SK-N-SH (cell line): ENCODE results near the gene PRKCH. TPM values are rescaled to one million over a fixed set of nuclear protein-coding genes. Genes with fewer than 3 reads are reported as not detected.

ENCODE experiments used
- CTCF ChIA-PET: fragments of 300-600, 350-600 bp; formaldehyde crosslinking; extraction: SDS; loops from one replicate; lab custom pipeline; 2021; lab: Yijun Ruan, JAX
- POLR2A ChIA-PET: fragments of 350-600 bp; sonication (Branson Sonifier 250); formaldehyde crosslinking; extraction: SDS; loops from one replicate; lab custom pipeline; 2020; ENCODE audit warnings: antibody characterized with exemption, inconsistent platforms; lab: Yijun Ruan, JAX
- DNase-seq: peaks from one replicate; pipeline ENCODE4 v3.0.0; 2012
- H2AFZ ChIP-seq: fragments of 200-600 bp; sonication (generic); 2 replicates; pipeline ENCODE4 v1.8.1; 2016; ENCODE audit warnings: antibody characterized with exemption, mild to moderate bottlenecking, low read depth
- H3F3A ChIP-seq: fragments of 200-600 bp; sonication (generic); replicated peaks from 2 replicates; pipeline ENCODE3; 2016; ENCODE audit warnings: antibody characterized with exemption, mild to moderate bottlenecking; ENCODE audit not compliant: insufficient read depth
- H3K27ac ChIP-seq, 2 experiments: fragments of 200-500 bp in 1 of 2; fragments of 200-600 bp in 1 of 2; sonication (Bioruptor generic) in 1 of 2; sonication (generic), shearing (Covaris generic) in 1 of 2; 2 replicates each; pipeline versions ENCODE4 v1.5.1 to v1.6.1; 2014 to 2016; ENCODE audit warnings: low read depth in 2 of 2, inconsistent platforms in 1 of 2, low read length in 1 of 2, mild to moderate bottlenecking in 1 of 2, mixed read lengths in 1 of 2
- H3K27me3 ChIP-seq: fragments of 200-600 bp; sonication (generic), shearing (Covaris generic); 2 replicates; pipeline ENCODE4 v1.6.1; 2016; ENCODE audit warnings: mixed run types; ENCODE audit not compliant: insufficient read depth
- H3K36me3 ChIP-seq, 2 experiments: fragments of 200-500 bp in 1 of 2; fragments of 200-600 bp in 1 of 2; sonication (Bioruptor generic) in 1 of 2; sonication (generic) in 1 of 2; replicated peaks in 1 of 2; 2 replicates each; pipeline versions ENCODE3 to v1.5.1; 2014 to 2016; ENCODE audit warnings: low read length in 1 of 2, mild to moderate bottlenecking in 1 of 2; ENCODE audit not compliant: insufficient read depth in 2 of 2, control insufficient read depth in 1 of 2
- H3K4me1 ChIP-seq, 2 experiments: fragments of 200-500 bp in 1 of 2; fragments of 200-600 bp in 1 of 2; sonication (Bioruptor generic) in 1 of 2; sonication (generic), shearing (Covaris generic) in 1 of 2; 2 replicates each; pipeline versions ENCODE4 v1.5.1 to v1.6.1; 2014 to 2016; ENCODE audit warnings: low read depth in 1 of 2, low read length in 1 of 2, mixed run types in 1 of 2; ENCODE audit not compliant: insufficient read depth in 2 of 2, control insufficient read depth in 1 of 2
- H3K4me2 ChIP-seq: fragments of 200-600 bp; sonication (generic), shearing (Covaris generic); 2 replicates; pipeline ENCODE4 v1.6.1; 2017; ENCODE audit warnings: mixed run types
- H3K4me3 ChIP-seq, 2 experiments: fragments of 200-500 bp in 1 of 2; fragments of 200-600 bp in 1 of 2; sonication (Bioruptor generic) in 1 of 2; sonication (generic), shearing (Covaris generic) in 1 of 2; 2 replicates each; pipeline versions ENCODE4 v1.5.1 to v1.8.1; 2014 to 2016; ENCODE audit warnings: low read depth in 2 of 2, inconsistent platforms in 1 of 2, low read length in 1 of 2, mild to moderate bottlenecking in 1 of 2, mixed read lengths in 1 of 2, moderate library complexity in 1 of 2
- H3K79me2 ChIP-seq: fragments of 200-600 bp; sonication (generic); 2 replicates; pipeline ENCODE4 v1.8.1; 2017; ENCODE audit warnings: mild to moderate bottlenecking; ENCODE audit not compliant: insufficient read depth
- H3K9ac ChIP-seq: fragments of 200-600 bp; sonication (generic); 2 replicates; pipeline ENCODE4 v1.6.1; 2017; ENCODE audit warnings: mixed run types
- H3K9me2 ChIP-seq: fragments of 200-600 bp; sonication (generic); 2 replicates; pipeline ENCODE4 v1.6.1; 2017; ENCODE audit warnings: mixed run types
- H3K9me3 ChIP-seq: fragments of 200-600 bp; sonication (generic); 2 replicates; pipeline ENCODE4 v1.6.1; 2017; ENCODE audit warnings: mixed run types, mild to moderate bottlenecking, moderate library complexity
- H4K20me1 ChIP-seq: fragments of 200-600 bp; sonication (generic); 2 replicates; pipeline ENCODE4 v1.6.1; 2017; ENCODE audit warnings: mild to moderate bottlenecking, mixed run types; ENCODE audit not compliant: insufficient read depth
- CTCF ChIP-seq: fragments of 200-600 bp; sonication (generic); IDR thresholded peaks from 2 replicates; pipeline ENCODE4 v1.6.1; 2017; ENCODE audit warnings: antibody characterized with exemption, mild to moderate bottlenecking, moderate library complexity
- EP300 ChIP-seq, 2 experiments: IDR thresholded peaks; 2 replicates each; pipeline versions ENCODE4 v1.4.0 to v1.6.1; 2012; ENCODE audit warnings: borderline replicate concordance in 1 of 2, low read depth in 1 of 2, low read length in 1 of 2
- EZH2phosphoT487 ChIP-seq: fragments of 200-600 bp; sonication (generic); IDR thresholded peaks from 2 replicates; pipeline ENCODE4 v1.6.1; 2017; ENCODE audit warnings: low read depth, mixed run types, mild to moderate bottlenecking, antibody characterized with exemption, moderate library complexity, borderline replicate concordance
- FOSL2 ChIP-seq: IDR thresholded peaks from 2 replicates; pipeline ENCODE4 v1.4.0; 2012; ENCODE audit warnings: low read depth, mild to moderate bottlenecking, moderate library complexity, borderline replicate concordance
- FOXM1 ChIP-seq: IDR thresholded peaks from 2 replicates; pipeline ENCODE4 v1.4.0; 2012; ENCODE audit warnings: low read depth, mild to moderate bottlenecking
- IRF3 ChIP-seq: fragments of 150-350 bp; IDR thresholded peaks from 2 replicates; pipeline ENCODE4 v1.6.1; 2016; ENCODE audit warnings: mild to moderate bottlenecking, low read depth, low read length
- JUND ChIP-seq: IDR thresholded peaks from 2 replicates; pipeline ENCODE4 v1.4.0; 2012
- MEF2A ChIP-seq: IDR thresholded peaks from 2 replicates; pipeline ENCODE4 v1.4.0; 2012; ENCODE audit warnings: low read depth, borderline replicate concordance
- NFIC ChIP-seq: IDR thresholded peaks from 2 replicates; pipeline ENCODE4 v1.4.0; 2012; ENCODE audit warnings: borderline replicate concordance
- NRF1 ChIP-seq: IDR thresholded peaks from 2 replicates; pipeline ENCODE4 v1.6.1; 2012; ENCODE audit warnings: low read depth, mild to moderate bottlenecking, low read length
- PBX3 ChIP-seq: IDR thresholded peaks from 2 replicates; pipeline ENCODE4; 2012
- POLR2AphosphoS5 ChIP-seq: IDR thresholded peaks from 2 replicates; pipeline ENCODE4 v1.6.1; 2012; ENCODE audit warnings: low read depth, low read length
- RAD21 ChIP-seq: IDR thresholded peaks from 2 replicates; pipeline ENCODE4 v1.6.1; 2012; ENCODE audit warnings: mild to moderate bottlenecking, low read length
- SMC3 ChIP-seq: IDR thresholded peaks from 2 replicates; pipeline ENCODE4 v1.6.1; 2012; ENCODE audit warnings: low read depth, low read length, improper control_type of control experiment
- TCF12 ChIP-seq: IDR thresholded peaks from 2 replicates; pipeline ENCODE4 v1.4.0; 2012
- USF2 ChIP-seq: fragments of 150-350 bp; IDR thresholded peaks from 2 replicates; pipeline ENCODE4 v1.6.1; 2017; ENCODE audit warnings: antibody characterized with exemption, low read length, low read depth, borderline replicate concordance
- WGBS: methylation state at CpG from one replicate; pipeline ENCODE4 v1.1.6; 2017; ENCODE audit warnings: low lambda C conversion rate; 5-methylcytosine and 5-hydroxymethylcytosine counted together
- polyA plus RNA-seq, 3 experiments: library from polyadenylated mRNA; depleted of rRNA; stranded (reverse); fragments of >200 nt; gene quantifications; 2 replicates each; pipeline ENCODE4 v1.2.3, GENCODE V29; 2012

Gene PRKCH
- polyA plus RNA-seq, 1 of the 3 experiments (the other 2 are of a cell fraction), result 4.2 TPM

- POLR2A ChIA-PET, result no interaction called here
These were observed 152.6 kb downstream of the PRKCH start for GRCh38 chr14:61474015-61474414.

More at GRCh38 chr14:61474015-61474414, 152.6 kb downstream of the PRKCH start:
- H3K27me3 ChIP-seq, result no peaks in the 10 kb centered on the region
- H3F3A ChIP-seq, result peaks cover 25% of the 10 kb centered on the region
- TF ChIP-seq PBX3 (no peak), IRF3 (no peak), MEF2A (no peak), POLR2AphosphoS5 (no peak), JUND (no peak), CTCF (no peak), FOSL2 (no peak), NFIC (no peak), EP300 (IDR thresholded peaks at IDR 0.05; ENCODE audit: borderline replicate concordance in 1 of 2, low read depth in 1 of 2, low read length in 1 of 2) (no peak), RAD21 (no peak), NRF1 (no peak), FOXM1 (no peak), SMC3 (no peak), TCF12 (no peak), USF2 (no peak), EZH2phosphoT487 (no peak)
- H3K4me2 ChIP-seq, result no peak overlapping the region
- WGBS, result 14% methylated on average over 1 of the region's 1 CpG
- H3K9me3 ChIP-seq, result no peaks in the 10 kb centered on the region
- H3K4me1 ChIP-seq, result peaks cover 18 to 69% of the 10 kb centered on the region in 2 experiments
- CTCF ChIA-PET, result interaction anchor here (1.3 to 3.2 kb wide), 3 partner anchors 103 to 363 kb away, joined by 5 to 17 read pairs (median 8); no protein-coding TSS in a partner anchor
- H4K20me1 ChIP-seq, result no peaks in the 10 kb centered on the region
- no peak overlapping the region for H3K9ac ChIP-seq
- no peaks in the 10 kb centered on the region for H3K79me2 ChIP-seq
- no peak for DNase-seq
- peak overlapping the region in 1 of 2 experiments; percentile 100; a peak in 2 of 4 replicates for H3K27ac ChIP-seq
- H3K4me3 ChIP-seq, result no peak overlapping the region
- no peaks in the 10 kb centered on the region for H3K36me3 ChIP-seq
- H2AFZ ChIP-seq, result no peak overlapping the region
- H3K9me2 ChIP-seq, result no peaks in the 10 kb centered on the region
